Measurements from ENCODE around the gene OAT.

DNA sequence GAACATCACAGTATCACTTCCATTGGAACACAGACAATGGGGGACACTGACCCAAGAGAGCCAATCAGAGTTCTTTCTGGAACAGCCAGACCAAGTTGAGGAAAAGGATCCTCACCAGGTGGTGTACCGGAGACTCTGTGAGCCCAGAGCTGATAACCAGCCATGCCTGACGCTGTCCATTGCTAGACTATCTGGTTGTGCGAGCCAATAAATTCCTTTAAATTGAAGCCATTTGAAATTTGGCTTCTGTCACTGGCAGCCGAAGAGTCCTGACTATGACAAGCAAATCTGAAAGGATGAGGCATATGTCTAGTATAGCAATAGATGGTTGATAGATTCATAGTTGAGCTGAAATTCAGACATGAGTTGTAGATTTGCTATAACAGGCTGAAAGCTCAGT, 39.8 kb upstream of the OAT start:
- no peak for TF ChIP-seq POLR2A (IDR thresholded peaks at IDR 0.05; ENCODE audit: low read depth, low read length)
- TF ChIP-seq, protein P1, sequence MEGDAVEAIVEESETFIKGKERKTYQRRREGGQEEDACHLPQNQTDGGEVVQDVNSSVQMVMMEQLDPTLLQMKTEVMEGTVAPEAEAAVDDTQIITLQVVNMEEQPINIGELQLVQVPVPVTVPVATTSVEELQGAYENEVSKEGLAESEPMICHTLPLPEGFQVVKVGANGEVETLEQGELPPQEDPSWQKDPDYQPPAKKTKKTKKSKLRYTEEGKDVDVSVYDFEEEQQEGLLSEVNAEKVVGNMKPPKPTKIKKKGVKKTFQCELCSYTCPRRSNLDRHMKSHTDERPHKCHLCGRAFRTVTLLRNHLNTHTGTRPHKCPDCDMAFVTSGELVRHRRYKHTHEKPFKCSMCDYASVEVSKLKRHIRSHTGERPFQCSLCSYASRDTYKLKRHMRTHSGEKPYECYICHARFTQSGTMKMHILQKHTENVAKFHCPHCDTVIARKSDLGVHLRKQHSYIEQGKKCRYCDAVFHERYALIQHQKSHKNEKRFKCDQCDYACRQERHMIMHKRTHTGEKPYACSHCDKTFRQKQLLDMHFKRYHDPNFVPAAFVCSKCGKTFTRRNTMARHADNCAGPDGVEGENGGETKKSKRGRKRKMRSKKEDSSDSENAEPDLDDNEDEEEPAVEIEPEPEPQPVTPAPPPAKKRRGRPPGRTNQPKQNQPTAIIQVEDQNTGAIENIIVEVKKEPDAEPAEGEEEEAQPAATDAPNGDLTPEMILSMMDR (IDR thresholded peaks at IDR 0.05; ENCODE audit: extremely low read depth in 1 of 2, insufficient read depth in 1 of 2, low read depth in 1 of 2, low read length in 2 of 2), result no peak
- TF ChIP-seq POLR2AphosphoS5 (IDR thresholded peaks at IDR 0.05; ENCODE audit: insufficient read depth, low read depth, low read length), result no peak
